Measurements from ENCODE around the gene DCAF17.
"Not testable (repeated sequence)": the region's sequence is repeated elsewhere in the genome, so short reads cannot be mapped to it uniquely, and the experiment has no call there.

The DCAF17 gene

GRCh38 chr2:171460537-171460936, 26.5 kb downstream of the DCAF17 start:
- DNase-seq, result no peak

- no peak for DNase-seq
Observed at GRCh38 chr2:171469176-171469575, 35.1 kb downstream of the DCAF17 start.

GRCh38 chr2:171470129-171470528, 36.1 kb downstream of the DCAF17 start:
- DNase-seq, result no peak

- no peak for DNase-seq
Observed at GRCh38 chr2:171475979-171476378, 42.0 kb downstream of the DCAF17 start.

GRCh38 chr2:171478345-171478744, 44.3 kb downstream of the DCAF17 start:
- DNase-seq, result no peak

- no peak for DNase-seq
Observed at GRCh38 chr2:171479154-171479814, 45.3 kb downstream of the DCAF17 start.

GRCh38 chr2:171480908-171481307, 46.9 kb downstream of the DCAF17 start:
- no peak for DNase-seq

- DNase-seq, result no peak
Observed at GRCh38 chr2:171482308-171482707, 48.3 kb downstream of the DCAF17 start.

- no peak for DNase-seq
Observed at GRCh38 chr2:171482877-171483276, 48.9 kb downstream of the DCAF17 start.

GRCh38 chr2:171483793-171484192, 49.8 kb downstream of the DCAF17 start:
- no peak for DNase-seq

GRCh38 chr2:171485116-171485515, 51.1 kb downstream of the DCAF17 start:
- DNase-seq, result no peak

- no peak for DNase-seq
Observed at GRCh38 chr2:171487201-171487600, 53.2 kb downstream of the DCAF17 start.

- no peak for DNase-seq
Observed at GRCh38 chr2:171487803-171488259, 53.8 kb downstream of the DCAF17 start.

GRCh38 chr2:171490577-171490976, 56.6 kb downstream of the DCAF17 start:
- DNase-seq, result no peak

- DNase-seq, result no peak
Observed at GRCh38 chr2:171491292-171491691, 57.3 kb downstream of the DCAF17 start.

GRCh38 chr2:171492664-171493063, 58.6 kb downstream of the DCAF17 start:
- DNase-seq, result no peak

- not testable (repeated sequence) for DNase-seq
Observed at GRCh38 chr2:171497664-171498063, 63.6 kb downstream of the DCAF17 start.

GRCh38 chr2:171505374-171505773, 71.3 kb downstream of the DCAF17 start:
- no peak for DNase-seq

GRCh38 chr2:171509945-171510731, 76.1 kb downstream of the DCAF17 start:
- no peak for DNase-seq

GRCh38 chr2:171512014-171512413, 78.0 kb downstream of the DCAF17 start:
- no peak for DNase-seq

- no peak for DNase-seq
Observed at GRCh38 chr2:171512683-171513195, 78.7 kb downstream of the DCAF17 start.

- DNase-seq, result no peak
Observed at GRCh38 chr2:171513719-171514160, 79.7 kb downstream of the DCAF17 start.

- DNase-seq, result no peak
Observed at GRCh38 chr2:171514908-171515582, 81.0 kb downstream of the DCAF17 start.

All from stimulated activated CD8-positive, alpha-beta memory T cell treated with anti-CD3 and anti-CD28 coated beads, Interleukin-4, amount 100 ng/mL, for 48 hours (primary cell).